Memory B cell (primary cell): Measurements from ENCODE around the gene MTOR.
"Not testable (repeated sequence)": the region's sequence is repeated elsewhere in the genome, so short reads cannot be mapped to it uniquely, and the experiment has no call there.

ENCODE experiments used
- ATAC-seq: fragments of 150-1000 bp; cut with Tn5 transposase; 2 replicates; pipeline ENCODE4 v1.10.0; 2021; ENCODE audit warnings: low read depth, mild to moderate bottlenecking, moderate library complexity
- DNase-seq, 2 donors: peaks; one replicate each; pipeline ENCODE4 v3.0.0; 2022; ENCODE audit warnings: low spot score in 2 of 2
- H3K27ac Mint-ChIP-seq: one replicate; pipeline ENCODE4 v1.8.0; 2022; ENCODE audit warnings: mild to moderate bottlenecking, moderate library complexity, mixed read lengths
- H3K27me3 Mint-ChIP-seq: one replicate; pipeline ENCODE4 v1.8.0; 2022; ENCODE audit warnings: mixed read lengths
- H3K36me3 Mint-ChIP-seq: one replicate; pipeline ENCODE4 v1.8.0; 2022; ENCODE audit warnings: mild to moderate bottlenecking, mixed read lengths
- H3K4me1 Mint-ChIP-seq: one replicate; pipeline ENCODE4 v1.8.0; 2022; ENCODE audit warnings: mixed read lengths
- H3K4me3 Mint-ChIP-seq: one replicate; pipeline ENCODE4 v1.8.0; 2022; ENCODE audit warnings: mild to moderate bottlenecking, moderate library complexity, mixed read lengths
- H3K9me3 Mint-ChIP-seq: one replicate; pipeline ENCODE4 v1.8.0; 2022; ENCODE audit warnings: mixed read lengths

Gene MTOR

GRCh38 chr1:11132563-11133293 lies 129.6 kb downstream of the MTOR start:
- H3K4me1 Mint-ChIP-seq, result no peaks in the 10 kb centered on the region
- H3K9me3 Mint-ChIP-seq, result no peaks in the 10 kb centered on the region
- DNase-seq (no peak), ATAC-seq (no peak)
- H3K4me3 Mint-ChIP-seq, result no peak overlapping the region
- no peak overlapping the region for H3K27ac Mint-ChIP-seq
- no peaks in the 10 kb centered on the region for H3K27me3 Mint-ChIP-seq
- H3K36me3 Mint-ChIP-seq, result peaks cover 33% of the 10 kb centered on the region

DNA sequence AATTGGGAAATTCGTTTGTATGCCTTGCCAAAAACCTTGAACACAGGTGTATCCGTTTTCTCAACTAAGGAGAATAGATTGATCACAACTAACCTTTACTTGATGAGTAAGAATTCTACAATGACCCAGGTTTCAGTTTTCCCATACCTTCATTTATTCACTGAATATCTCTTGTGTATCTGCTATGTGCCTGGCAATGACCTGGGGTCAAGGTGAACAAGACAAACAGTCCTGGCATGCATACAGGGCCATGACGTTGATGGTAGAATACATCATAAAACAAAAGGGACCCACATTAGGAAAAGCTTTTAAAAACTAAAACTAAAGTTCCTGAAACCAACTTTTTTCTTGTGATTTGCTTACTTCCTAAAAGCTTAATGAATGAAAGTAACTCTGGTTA lies 130.5 kb downstream of the MTOR start:
- H3K27me3 Mint-ChIP-seq, result no peaks in the 10 kb centered on the region
- no peak overlapping the region for H3K27ac Mint-ChIP-seq
- H3K4me3 Mint-ChIP-seq, result no peak overlapping the region
- H3K36me3 Mint-ChIP-seq, result peaks cover 42% of the 10 kb centered on the region
- H3K4me1 Mint-ChIP-seq, result no peaks in the 10 kb centered on the region
- DNase-seq (no peak), ATAC-seq (no peak)
- H3K9me3 Mint-ChIP-seq, result no peaks in the 10 kb centered on the region

GRCh38 chr1:11130406-11130805 lies 131.9 kb downstream of the MTOR start:
- Mint-ChIP-seq H3K4me3 (no peak overlapping the region), H3K27ac (no peak overlapping the region), H3K4me1 (no peaks in the 10 kb centered on the region), H3K27me3 (no peaks in the 10 kb centered on the region), H3K9me3 (no peaks in the 10 kb centered on the region), H3K36me3 (peaks cover 47% of the 10 kb centered on the region)
- ATAC-seq (no peak), DNase-seq (no peak)

GRCh38 chr1:11129649-11130390 lies 132.5 kb downstream of the MTOR start:
- H3K9me3 Mint-ChIP-seq, result no peaks in the 10 kb centered on the region
- ATAC-seq (no peak), DNase-seq (no peak)
- no peak overlapping the region for H3K4me3 Mint-ChIP-seq
- H3K4me1 Mint-ChIP-seq, result no peaks in the 10 kb centered on the region
- peaks cover 47% of the 10 kb centered on the region for H3K36me3 Mint-ChIP-seq
- H3K27ac Mint-ChIP-seq, result peak overlapping the region; percentile 19
- no peaks in the 10 kb centered on the region for H3K27me3 Mint-ChIP-seq

DNA sequence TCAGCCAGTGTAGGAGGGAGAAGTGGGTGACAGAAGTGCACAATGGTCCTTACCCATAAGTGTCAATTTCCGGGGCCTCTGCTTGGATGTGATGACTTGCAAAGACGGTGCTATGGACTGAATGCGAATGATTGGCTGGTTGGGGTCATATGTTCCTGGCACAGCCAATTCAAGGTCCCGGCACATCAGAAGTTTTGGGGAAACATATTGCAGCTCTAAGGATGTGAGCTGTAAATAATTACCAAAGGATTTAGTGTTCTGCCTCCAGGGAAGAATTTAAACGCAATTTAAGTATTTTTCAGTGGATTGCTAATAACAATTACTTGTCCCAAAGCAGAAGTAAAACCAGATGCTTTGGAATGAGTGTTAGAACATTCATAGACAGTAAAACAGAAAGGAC lies 135.8 kb downstream of the MTOR start:
- ATAC-seq, result no peak
- Mint-ChIP-seq H3K27me3 (no peaks in the 10 kb centered on the region), H3K4me1 (no peaks in the 10 kb centered on the region), H3K36me3 (peaks cover 39% of the 10 kb centered on the region), H3K4me3 (no peak overlapping the region), H3K9me3 (no peaks in the 10 kb centered on the region), H3K27ac (no peak overlapping the region)
- no peak for DNase-seq

- no peak overlapping the region for H3K27ac Mint-ChIP-seq
- H3K36me3 Mint-ChIP-seq, result peaks cover 40% of the 10 kb centered on the region
- no peak overlapping the region for H3K4me3 Mint-ChIP-seq
- no peak for DNase-seq
- H3K4me1 Mint-ChIP-seq, result no peaks in the 10 kb centered on the region
- no peaks in the 10 kb centered on the region for H3K27me3 Mint-ChIP-seq
- H3K9me3 Mint-ChIP-seq, result no peaks in the 10 kb centered on the region
- ATAC-seq, result no peak
Measured at GRCh38 chr1:11125931-11126330, 136.4 kb downstream of the MTOR start.

GRCh38 chr1:11124965-11125364 lies 137.4 kb downstream of the MTOR start:
- ATAC-seq (no peak), DNase-seq (no peak)
- Mint-ChIP-seq H3K4me3 (no peak overlapping the region), H3K27ac (no peak overlapping the region), H3K4me1 (no peaks in the 10 kb centered on the region), H3K27me3 (no peaks in the 10 kb centered on the region), H3K9me3 (no peaks in the 10 kb centered on the region), H3K36me3 (peaks cover 36% of the 10 kb centered on the region)

GRCh38 chr1:11116318-11116717 lies 146.0 kb downstream of the MTOR start:
- Mint-ChIP-seq H3K9me3 (no peaks in the 10 kb centered on the region), H3K4me1 (no peaks in the 10 kb centered on the region), H3K36me3 (peaks cover 24% of the 10 kb centered on the region), H3K27ac (no peak overlapping the region), H3K27me3 (no peaks in the 10 kb centered on the region), H3K4me3 (no peak overlapping the region)
- ATAC-seq, result no peak
- DNase-seq, result no peak

GRCh38 chr1:11114966-11115365 lies 147.4 kb downstream of the MTOR start:
- Mint-ChIP-seq H3K4me3 (no peak overlapping the region), H3K36me3 (peaks cover 21% of the 10 kb centered on the region), H3K27ac (no peak overlapping the region), H3K27me3 (no peaks in the 10 kb centered on the region), H3K4me1 (no peaks in the 10 kb centered on the region), H3K9me3 (no peaks in the 10 kb centered on the region)
- DNase-seq, result no peak
- no peak for ATAC-seq

DNA sequence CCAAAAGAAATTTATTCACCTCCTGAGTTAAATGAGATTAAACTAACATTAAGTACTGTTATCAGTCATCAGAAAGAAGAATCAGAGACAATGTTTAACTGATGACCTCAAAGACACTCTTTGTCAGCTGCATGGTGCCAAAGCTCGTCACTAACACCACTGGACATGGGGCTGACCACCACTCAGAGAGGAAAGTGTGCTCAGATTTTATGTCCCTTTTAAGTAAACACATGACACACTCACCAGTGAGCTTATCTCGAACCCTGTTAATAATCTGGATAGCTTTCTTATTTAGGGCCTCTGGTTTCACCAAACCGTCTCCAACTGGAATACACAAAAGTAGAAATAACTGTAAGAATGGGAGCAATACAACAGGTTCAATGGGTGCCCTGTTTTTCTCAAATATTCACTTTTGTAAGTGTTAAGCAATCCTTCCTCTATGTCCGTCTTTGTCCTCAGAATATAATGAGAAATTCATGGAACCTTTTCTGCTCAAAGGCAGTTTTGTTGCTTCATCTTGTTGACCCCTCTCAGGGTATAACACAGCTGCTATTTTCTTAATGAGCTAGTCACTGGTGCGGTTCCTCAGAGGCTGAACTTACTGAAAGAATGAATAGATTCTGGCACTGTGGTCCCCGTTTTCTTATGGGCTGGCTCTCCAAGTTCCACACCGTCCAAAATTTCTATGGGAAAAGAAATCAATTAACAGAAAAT lies 153.1 kb downstream of the MTOR start:
- H3K4me3 Mint-ChIP-seq, result no peak overlapping the region
- no peaks in the 10 kb centered on the region for H3K9me3 Mint-ChIP-seq
- no peaks in the 10 kb centered on the region for H3K4me1 Mint-ChIP-seq
- DNase-seq (no peak), ATAC-seq (no peak)
- peaks cover 20% of the 10 kb centered on the region for H3K36me3 Mint-ChIP-seq
- H3K27me3 Mint-ChIP-seq, result no peaks in the 10 kb centered on the region
- no peak overlapping the region for H3K27ac Mint-ChIP-seq

DNA sequence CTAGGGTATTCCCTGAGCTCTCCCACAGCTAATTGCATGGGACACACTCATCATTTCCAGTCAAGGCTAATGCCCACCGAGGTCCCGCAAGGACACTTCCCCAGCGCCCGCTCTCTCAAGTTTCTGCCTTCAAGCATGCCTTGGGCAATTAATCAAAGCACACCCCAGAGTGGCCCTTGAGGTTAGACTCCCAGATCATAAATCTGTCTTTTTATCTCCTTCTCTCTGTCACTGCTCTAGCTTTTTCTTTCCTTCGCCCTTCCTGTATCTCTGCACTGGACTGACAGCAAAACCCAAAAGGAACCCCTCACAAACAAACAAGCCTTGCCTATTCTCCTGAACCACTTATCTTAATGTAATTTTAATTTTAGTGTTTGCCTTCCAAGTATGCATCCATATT lies 154.8 kb downstream of the MTOR start:
- H3K27me3 Mint-ChIP-seq, result no peaks in the 10 kb centered on the region
- ATAC-seq, result no peak
- no peaks in the 10 kb centered on the region for H3K9me3 Mint-ChIP-seq
- no peak for DNase-seq
- H3K4me3 Mint-ChIP-seq, result no peak overlapping the region
- H3K36me3 Mint-ChIP-seq, result peaks cover 13% of the 10 kb centered on the region
- no peak overlapping the region for H3K27ac Mint-ChIP-seq
- no peaks in the 10 kb centered on the region for H3K4me1 Mint-ChIP-seq

GRCh38 chr1:11105586-11105985 lies 156.8 kb downstream of the MTOR start:
- ATAC-seq (no peak), DNase-seq (no peak)
- Mint-ChIP-seq H3K36me3 (peaks cover 10% of the 10 kb centered on the region), H3K27me3 (no peaks in the 10 kb centered on the region), H3K27ac (no peak overlapping the region), H3K4me3 (no peak overlapping the region), H3K4me1 (no peaks in the 10 kb centered on the region), H3K9me3 (no peaks in the 10 kb centered on the region)

- peaks cover 4% of the 10 kb centered on the region for H3K4me1 Mint-ChIP-seq
- no peak overlapping the region for H3K27ac Mint-ChIP-seq
- no peaks in the 10 kb centered on the region for H3K27me3 Mint-ChIP-seq
- DNase-seq (no peak), ATAC-seq (no peak)
- no peaks in the 10 kb centered on the region for H3K9me3 Mint-ChIP-seq
- H3K4me3 Mint-ChIP-seq, result no peak overlapping the region
- H3K36me3 Mint-ChIP-seq, result peaks cover 4% of the 10 kb centered on the region
Measured at GRCh38 chr1:11101347-11101746, 161.0 kb downstream of the MTOR start.

DNA sequence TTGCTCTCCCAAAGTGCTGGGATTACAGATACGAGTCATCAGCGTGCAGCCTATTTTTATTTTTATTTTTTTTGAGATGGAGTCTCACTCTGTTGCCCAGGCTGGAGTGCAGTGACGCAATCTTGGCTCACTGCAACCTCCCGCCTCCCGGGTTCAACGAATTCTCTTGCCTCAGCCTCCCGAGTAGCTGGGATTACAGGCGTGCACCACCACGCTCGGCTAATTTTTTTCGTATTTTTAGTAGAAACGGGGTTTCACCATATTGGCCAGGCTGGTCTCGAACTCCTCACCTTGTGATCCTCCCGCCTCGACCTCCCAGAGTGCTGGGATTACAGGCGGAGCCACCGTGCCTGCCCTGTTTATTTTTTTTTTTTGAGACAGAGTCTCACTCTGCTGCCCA lies 161.5 kb downstream of the MTOR start:
- H3K27me3 Mint-ChIP-seq, DNase-seq, ATAC-seq, H3K4me1 Mint-ChIP-seq, H3K36me3 Mint-ChIP-seq, H3K9me3 Mint-ChIP-seq, H3K27ac Mint-ChIP-seq, H3K4me3 Mint-ChIP-seq: not testable (repeated sequence)
